GM23338 (cell line): ENCODE measurements around the gene R3HDM1. TPM values are rescaled to one million over a fixed set of nuclear protein-coding genes. Genes with fewer than 3 reads are reported as not detected.

Experiments used
- ATAC-seq: fragments of 200-7000 bp; cut with Tn5 transposase; 3 replicates; pipeline ENCODE4 v1.9.1; 2020
- DNase-seq: peaks from one replicate; pipeline ENCODE4 v3.0.0-alpha.2; 2015; ENCODE audit warnings: low spot score
- H2AFZ ChIP-seq: fragments of 200-600 bp; sonication (generic); 2 replicates; pipeline ENCODE4 v1.8.0; 2016; ENCODE audit warnings: antibody characterized with exemption, mild to moderate bottlenecking, moderate library complexity
- H3F3A ChIP-seq: fragments of 200-600 bp; sonication (generic); replicated peaks from 2 replicates; pipeline ENCODE4 v1.8.0; 2017; ENCODE audit warnings: antibody characterized with exemption, mixed run types, low read depth
- H3K27ac ChIP-seq: fragments of 200-600 bp; sonication (generic); 2 replicates; pipeline ENCODE4 v1.6.1; 2016; ENCODE audit warnings: low read depth
- H3K27me3 ChIP-seq: fragments of 200-600 bp; sonication (generic); 2 replicates; pipeline ENCODE4 v1.8.0; 2016; ENCODE audit warnings: mild to moderate bottlenecking, mixed run types, moderate library complexity; ENCODE audit not compliant: insufficient read depth
- H3K36me3 ChIP-seq: fragments of 200-600 bp; sonication (generic); 2 replicates; pipeline ENCODE4 v1.8.0; 2016; ENCODE audit warnings: mild to moderate bottlenecking; ENCODE audit not compliant: insufficient read depth
- H3K4me1 ChIP-seq: fragments of 200-600 bp; sonication (generic); 2 replicates; pipeline ENCODE4 v1.8.0; 2016; ENCODE audit warnings: mild to moderate bottlenecking, moderate library complexity; ENCODE audit not compliant: insufficient read depth
- H3K4me2 ChIP-seq: fragments of 200-600 bp; sonication (generic); 2 replicates; pipeline ENCODE4 v1.7.1; 2017; ENCODE audit warnings: mixed run types
- H3K4me3 ChIP-seq: fragments of 200-600 bp; sonication (generic); 2 replicates; pipeline ENCODE4 v1.6.1; 2016; ENCODE audit warnings: mixed run types
- H3K79me2 ChIP-seq: fragments of 200-600 bp; sonication (generic); replicated peaks from 2 replicates; pipeline ENCODE4 v1.8.0; 2017; ENCODE audit warnings: mild to moderate bottlenecking; ENCODE audit not compliant: insufficient read depth
- H3K9me2 ChIP-seq: fragments of 200-600 bp; sonication (generic); 2 replicates; pipeline ENCODE4 v1.8.0; 2017; ENCODE audit not compliant: insufficient read depth
- H4K20me1 ChIP-seq: fragments of 200-600 bp; sonication (generic); replicated peaks from 2 replicates; pipeline ENCODE4 v1.8.0; 2017; ENCODE audit warnings: mild to moderate bottlenecking; ENCODE audit not compliant: insufficient read depth
- H3K27ac Mint-ChIP-seq: 2 replicates; pipeline ENCODE4 v1.8.0; 2020; ENCODE audit warnings: inconsistent platforms, mild to moderate bottlenecking, moderate library complexity, mixed read lengths
- H3K27me3 Mint-ChIP-seq: 3 replicates; pipeline ENCODE4 v1.8.0; 2022; ENCODE audit warnings: low read depth, mild to moderate bottlenecking, moderate library complexity, mixed read lengths, inconsistent platforms; ENCODE audit not compliant: insufficient read depth, poor library complexity
- H3K36me3 Mint-ChIP-seq: 3 replicates; pipeline ENCODE4 v1.8.0; 2021; ENCODE audit warnings: low read depth, mild to moderate bottlenecking, inconsistent platforms, moderate library complexity, mixed read lengths
- H3K4me1 Mint-ChIP-seq: 3 replicates; pipeline ENCODE4 v1.8.0; 2020; ENCODE audit warnings: mild to moderate bottlenecking, inconsistent platforms, mixed read lengths
- H3K4me3 Mint-ChIP-seq: 3 replicates; pipeline ENCODE4 v1.8.0; 2021; ENCODE audit warnings: moderate library complexity, mild to moderate bottlenecking, inconsistent platforms, mixed read lengths
- H3K9me3 Mint-ChIP-seq: 3 replicates; pipeline ENCODE4 v1.8.0; 2020; ENCODE audit warnings: moderate library complexity, mild to moderate bottlenecking, inconsistent platforms, mixed read lengths
- CREB1 ChIP-seq: fragments of 250-450 bp; sonication (Bioruptor Pico); IDR thresholded peaks from 2 replicates; pipeline ENCODE4 v1.5.0; 2020; ENCODE audit warnings: low read depth, mild to moderate bottlenecking, moderate library complexity
- CTCF ChIP-seq, 2 experiments: fragments of 200-600 bp in 1 of 2; sonication (generic) in 1 of 2; conservative IDR thresholded peaks; 2 replicates each; pipeline versions ENCODE4 v1.5.1 to v1.6.1; 2016 to 2017; ENCODE audit warnings: antibody characterized with exemption in 2 of 2, low read depth in 2 of 2, mild to moderate bottlenecking in 2 of 2, moderate library complexity in 1 of 2
- ETS1 ChIP-seq: IDR thresholded peaks from 2 replicates; pipeline ENCODE4 v1.6.1; 2016; ENCODE audit warnings: antibody characterized with exemption
- EZH2 ChIP-seq: fragments of 200-600 bp; sonication (generic); IDR thresholded peaks from one replicate; pipeline ENCODE4 v1.8.0; 2017; ENCODE audit warnings: antibody characterized with exemption, mild to moderate bottlenecking, low read depth; ENCODE audit not compliant: unreplicated experiment
- EZH2phosphoT487 ChIP-seq: fragments of 200-600 bp; sonication (generic); IDR thresholded peaks from one replicate; pipeline ENCODE4 v1.8.1; 2018; ENCODE audit warnings: antibody characterized with exemption; ENCODE audit not compliant: unreplicated experiment
- JUNB ChIP-seq: IDR thresholded peaks from one replicate; pipeline ENCODE4 v1.6.1; 2016; ENCODE audit warnings: antibody characterized with exemption; ENCODE audit not compliant: unreplicated experiment
- NANOG ChIP-seq: IDR thresholded peaks from 2 replicates; pipeline ENCODE4 v1.6.1; 2016; ENCODE audit warnings: antibody characterized with exemption, borderline replicate concordance
- POLR2AphosphoS5 ChIP-seq: IDR thresholded peaks from 2 replicates; pipeline ENCODE4 v1.6.1; 2016; ENCODE audit warnings: antibody characterized with exemption, low read depth
- STAT1 ChIP-seq: IDR thresholded peaks from one replicate; pipeline ENCODE4 v1.6.1; 2016; ENCODE audit warnings: antibody characterized with exemption; ENCODE audit not compliant: unreplicated experiment
- ZNF114 ChIP-seq: fragments of 250-450 bp; sonication (Bioruptor Pico); IDR thresholded peaks from 2 replicates; pipeline ENCODE4 v1.5.0; 2020; ENCODE audit warnings: mild to moderate bottlenecking, moderate library complexity
- ZNF331 ChIP-seq: fragments of 250-450 bp; sonication (Bioruptor Pico); IDR thresholded peaks from 2 replicates; pipeline ENCODE4 v1.5.0; 2020; ENCODE audit warnings: low read depth, mild to moderate bottlenecking, moderate library complexity
- ZNF462 ChIP-seq: fragments of 250-450 bp; sonication (Bioruptor Pico); IDR thresholded peaks from 2 replicates; pipeline ENCODE4 v1.5.0; 2020; ENCODE audit warnings: mild to moderate bottlenecking, moderate library complexity
- polyA plus RNA-seq: library from polyadenylated mRNA; unstranded; fragments of >200 nt; fragmentation: Nextera tagmentation; extraction: Ambion mirVana; gene quantifications from 2 replicates; pipeline ENCODE4 v1.2.1, GENCODE V29; 2016
- total RNA-seq: library from RNA; depleted of rRNA; stranded (reverse); fragments of >200 nt; shearing (Covaris generic); gene quantifications from 2 replicates; pipeline ENCODE4 v1.2.3, GENCODE V29; 2014
- TF ChIP-seq, protein P1 (sequence below): IDR thresholded peaks from one replicate; pipeline ENCODE4 v1.6.1; 2018; ENCODE audit warnings: antibody characterized with exemption; ENCODE audit not compliant: unreplicated experiment

The R3HDM1 gene
- total and polyA plus RNA-seq, 2 experiments from 2014 or later, result 63.1 to 88.8 TPM

DNA sequence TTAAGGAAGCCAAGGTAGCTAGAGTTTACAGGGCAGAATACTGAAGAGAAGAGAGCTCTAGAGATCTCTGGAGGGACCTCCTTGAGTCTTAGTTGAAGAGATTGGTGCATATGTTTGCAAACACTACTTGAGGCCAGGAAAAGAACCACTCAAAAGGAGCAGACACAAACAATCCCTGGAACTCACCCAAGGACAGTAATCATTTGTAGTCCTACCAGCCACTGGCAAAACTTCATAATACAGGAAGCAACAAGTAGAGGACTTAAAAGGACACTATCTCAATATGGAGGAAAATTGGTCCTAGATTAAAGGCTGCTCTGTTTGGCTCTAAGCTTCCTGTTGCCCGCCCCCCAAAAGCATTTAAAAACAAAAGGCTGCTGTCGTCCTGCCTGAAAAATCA lies 163.4 kb downstream of the R3HDM1 start:
- Histone ChIP-seq H3K27ac (peak overlapping the region; percentile 11; the same call in 1 of the 2 replicates), H3F3A (no peaks in the 10 kb centered on the region), H4K20me1 (no peaks in the 10 kb centered on the region), H3K79me2 (no peaks in the 10 kb centered on the region), H2AFZ (no peak overlapping the region), H3K4me1 (no peaks in the 10 kb centered on the region), H3K4me3 (no peak overlapping the region), H3K9me2 (no peaks in the 10 kb centered on the region), H3K36me3 (no peaks in the 10 kb centered on the region), H3K27me3 (no peaks in the 10 kb centered on the region), H3K4me2 (no peak overlapping the region)
- H3K27ac Mint-ChIP-seq, result peak overlapping the region; percentile 16; the same call in 1 of the 2 replicates
- no peak for DNase-seq
- peaks cover 13% of the 10 kb centered on the region for H3K36me3 Mint-ChIP-seq
- H3K9me3 Mint-ChIP-seq, result no peaks in the 10 kb centered on the region
- H3K27me3 Mint-ChIP-seq, result no peaks in the 10 kb centered on the region
- no peak for ATAC-seq
- TF ChIP-seq EZH2phosphoT487, result no peak
- no peak for TF ChIP-seq JUNB
- TF ChIP-seq ETS1, result no peak
- no peak for TF ChIP-seq EZH2
- TF ChIP-seq STAT1, result no peak
- TF ChIP-seq ZNF114, result no peak
- TF ChIP-seq, protein P1, sequence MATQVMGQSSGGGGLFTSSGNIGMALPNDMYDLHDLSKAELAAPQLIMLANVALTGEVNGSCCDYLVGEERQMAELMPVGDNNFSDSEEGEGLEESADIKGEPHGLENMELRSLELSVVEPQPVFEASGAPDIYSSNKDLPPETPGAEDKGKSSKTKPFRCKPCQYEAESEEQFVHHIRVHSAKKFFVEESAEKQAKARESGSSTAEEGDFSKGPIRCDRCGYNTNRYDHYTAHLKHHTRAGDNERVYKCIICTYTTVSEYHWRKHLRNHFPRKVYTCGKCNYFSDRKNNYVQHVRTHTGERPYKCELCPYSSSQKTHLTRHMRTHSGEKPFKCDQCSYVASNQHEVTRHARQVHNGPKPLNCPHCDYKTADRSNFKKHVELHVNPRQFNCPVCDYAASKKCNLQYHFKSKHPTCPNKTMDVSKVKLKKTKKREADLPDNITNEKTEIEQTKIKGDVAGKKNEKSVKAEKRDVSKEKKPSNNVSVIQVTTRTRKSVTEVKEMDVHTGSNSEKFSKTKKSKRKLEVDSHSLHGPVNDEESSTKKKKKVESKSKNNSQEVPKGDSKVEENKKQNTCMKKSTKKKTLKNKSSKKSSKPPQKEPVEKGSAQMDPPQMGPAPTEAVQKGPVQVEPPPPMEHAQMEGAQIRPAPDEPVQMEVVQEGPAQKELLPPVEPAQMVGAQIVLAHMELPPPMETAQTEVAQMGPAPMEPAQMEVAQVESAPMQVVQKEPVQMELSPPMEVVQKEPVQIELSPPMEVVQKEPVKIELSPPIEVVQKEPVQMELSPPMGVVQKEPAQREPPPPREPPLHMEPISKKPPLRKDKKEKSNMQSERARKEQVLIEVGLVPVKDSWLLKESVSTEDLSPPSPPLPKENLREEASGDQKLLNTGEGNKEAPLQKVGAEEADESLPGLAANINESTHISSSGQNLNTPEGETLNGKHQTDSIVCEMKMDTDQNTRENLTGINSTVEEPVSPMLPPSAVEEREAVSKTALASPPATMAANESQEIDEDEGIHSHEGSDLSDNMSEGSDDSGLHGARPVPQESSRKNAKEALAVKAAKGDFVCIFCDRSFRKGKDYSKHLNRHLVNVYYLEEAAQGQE, result no peak
- no peak for TF ChIP-seq NANOG
- TF ChIP-seq POLR2AphosphoS5, result no peak
- TF ChIP-seq CREB1 (CRISPR knock-in tag), result no peak
- no peak for TF ChIP-seq CTCF (conservative IDR thresholded peaks at IDR 0.05; ENCODE audit: low read depth in 2 of 2)
- no peak for TF ChIP-seq ZNF462 (CRISPR knock-in tag)
- no peak for TF ChIP-seq ZNF331 (CRISPR knock-in tag)
- no peak overlapping the region for H3K4me3 Mint-ChIP-seq
- no peaks in the 10 kb centered on the region for H3K4me1 Mint-ChIP-seq
